GM23338 (cell line): Measurements from ENCODE around the gene LANCL3. TPM values are rescaled to one million over a fixed set of nuclear protein-coding genes. Genes with fewer than 3 reads are reported as not detected.
A peak's percentile ranks its signal among the peaks of the same experiment; 100 is the strongest.
"Not testable (repeated sequence)": the region's sequence is repeated elsewhere in the genome, so short reads cannot be mapped to it uniquely, and the experiment has no call there.

Experiments used
- ATAC-seq: fragments of 200-7000 bp; cut with Tn5 transposase; 3 replicates; pipeline ENCODE4 v1.9.1; 2020
- DNase-seq: peaks from one replicate; pipeline ENCODE4 v3.0.0-alpha.2; 2015; ENCODE audit warnings: low spot score
- H2AFZ ChIP-seq: fragments of 200-600 bp; sonication (generic); 2 replicates; pipeline ENCODE4 v1.8.0; 2016; ENCODE audit warnings: antibody characterized with exemption, mild to moderate bottlenecking, moderate library complexity
- H3F3A ChIP-seq: fragments of 200-600 bp; sonication (generic); replicated peaks from 2 replicates; pipeline ENCODE4 v1.8.0; 2017; ENCODE audit warnings: antibody characterized with exemption, mixed run types, low read depth
- H3K27ac ChIP-seq: fragments of 200-600 bp; sonication (generic); 2 replicates; pipeline ENCODE4 v1.6.1; 2016; ENCODE audit warnings: low read depth
- H3K27me3 ChIP-seq: fragments of 200-600 bp; sonication (generic); 2 replicates; pipeline ENCODE4 v1.8.0; 2016; ENCODE audit warnings: mild to moderate bottlenecking, mixed run types, moderate library complexity; ENCODE audit not compliant: insufficient read depth
- H3K36me3 ChIP-seq: fragments of 200-600 bp; sonication (generic); 2 replicates; pipeline ENCODE4 v1.8.0; 2016; ENCODE audit warnings: mild to moderate bottlenecking; ENCODE audit not compliant: insufficient read depth
- H3K4me1 ChIP-seq: fragments of 200-600 bp; sonication (generic); 2 replicates; pipeline ENCODE4 v1.8.0; 2016; ENCODE audit warnings: mild to moderate bottlenecking, moderate library complexity; ENCODE audit not compliant: insufficient read depth
- H3K4me2 ChIP-seq: fragments of 200-600 bp; sonication (generic); 2 replicates; pipeline ENCODE4 v1.7.1; 2017; ENCODE audit warnings: mixed run types
- H3K4me3 ChIP-seq: fragments of 200-600 bp; sonication (generic); 2 replicates; pipeline ENCODE4 v1.6.1; 2016; ENCODE audit warnings: mixed run types
- H3K79me2 ChIP-seq: fragments of 200-600 bp; sonication (generic); replicated peaks from 2 replicates; pipeline ENCODE4 v1.8.0; 2017; ENCODE audit warnings: mild to moderate bottlenecking; ENCODE audit not compliant: insufficient read depth
- H3K9me2 ChIP-seq: fragments of 200-600 bp; sonication (generic); 2 replicates; pipeline ENCODE4 v1.8.0; 2017; ENCODE audit not compliant: insufficient read depth
- H4K20me1 ChIP-seq: fragments of 200-600 bp; sonication (generic); replicated peaks from 2 replicates; pipeline ENCODE4 v1.8.0; 2017; ENCODE audit warnings: mild to moderate bottlenecking; ENCODE audit not compliant: insufficient read depth
- H3K27ac Mint-ChIP-seq: 2 replicates; pipeline ENCODE4 v1.8.0; 2020; ENCODE audit warnings: inconsistent platforms, mild to moderate bottlenecking, moderate library complexity, mixed read lengths
- H3K27me3 Mint-ChIP-seq: 3 replicates; pipeline ENCODE4 v1.8.0; 2022; ENCODE audit warnings: low read depth, mild to moderate bottlenecking, moderate library complexity, mixed read lengths, inconsistent platforms; ENCODE audit not compliant: insufficient read depth, poor library complexity
- H3K36me3 Mint-ChIP-seq: 3 replicates; pipeline ENCODE4 v1.8.0; 2021; ENCODE audit warnings: low read depth, mild to moderate bottlenecking, inconsistent platforms, moderate library complexity, mixed read lengths
- H3K4me1 Mint-ChIP-seq: 3 replicates; pipeline ENCODE4 v1.8.0; 2020; ENCODE audit warnings: mild to moderate bottlenecking, inconsistent platforms, mixed read lengths
- H3K4me3 Mint-ChIP-seq: 3 replicates; pipeline ENCODE4 v1.8.0; 2021; ENCODE audit warnings: moderate library complexity, mild to moderate bottlenecking, inconsistent platforms, mixed read lengths
- H3K9me3 Mint-ChIP-seq: 3 replicates; pipeline ENCODE4 v1.8.0; 2020; ENCODE audit warnings: moderate library complexity, mild to moderate bottlenecking, inconsistent platforms, mixed read lengths
- CREB1 ChIP-seq: fragments of 250-450 bp; sonication (Bioruptor Pico); IDR thresholded peaks from 2 replicates; pipeline ENCODE4 v1.5.0; 2020; ENCODE audit warnings: low read depth, mild to moderate bottlenecking, moderate library complexity
- EZH2 ChIP-seq: fragments of 200-600 bp; sonication (generic); IDR thresholded peaks from one replicate; pipeline ENCODE4 v1.8.0; 2017; ENCODE audit warnings: antibody characterized with exemption, mild to moderate bottlenecking, low read depth; ENCODE audit not compliant: unreplicated experiment
- EZH2phosphoT487 ChIP-seq: fragments of 200-600 bp; sonication (generic); IDR thresholded peaks from one replicate; pipeline ENCODE4 v1.8.1; 2018; ENCODE audit warnings: antibody characterized with exemption; ENCODE audit not compliant: unreplicated experiment
- JUNB ChIP-seq: IDR thresholded peaks from one replicate; pipeline ENCODE4 v1.6.1; 2016; ENCODE audit warnings: antibody characterized with exemption; ENCODE audit not compliant: unreplicated experiment
- NANOG ChIP-seq: IDR thresholded peaks from 2 replicates; pipeline ENCODE4 v1.6.1; 2016; ENCODE audit warnings: antibody characterized with exemption, borderline replicate concordance
- STAT1 ChIP-seq: IDR thresholded peaks from one replicate; pipeline ENCODE4 v1.6.1; 2016; ENCODE audit warnings: antibody characterized with exemption; ENCODE audit not compliant: unreplicated experiment
- ZNF331 ChIP-seq: fragments of 250-450 bp; sonication (Bioruptor Pico); IDR thresholded peaks from 2 replicates; pipeline ENCODE4 v1.5.0; 2020; ENCODE audit warnings: low read depth, mild to moderate bottlenecking, moderate library complexity
- polyA plus RNA-seq: library from polyadenylated mRNA; unstranded; fragments of >200 nt; fragmentation: Nextera tagmentation; extraction: Ambion mirVana; gene quantifications from 2 replicates; pipeline ENCODE4 v1.2.1, GENCODE V29; 2016
- total RNA-seq: library from RNA; depleted of rRNA; stranded (reverse); fragments of >200 nt; shearing (Covaris generic); gene quantifications from 2 replicates; pipeline ENCODE4 v1.2.3, GENCODE V29; 2014
- TF ChIP-seq, protein P1 (sequence below), 2 experiments: fragments of 200-600 bp in 1 of 2; sonication (generic) in 1 of 2; conservative IDR thresholded peaks; 2 replicates each; pipeline versions ENCODE4 v1.5.1 to v1.6.1; 2016 to 2017; ENCODE audit warnings: antibody characterized with exemption in 2 of 2, low read depth in 2 of 2, mild to moderate bottlenecking in 2 of 2, moderate library complexity in 1 of 2

LANCL3 gene
- total and polyA plus RNA-seq, 2 experiments from 2014 or later, result 0.11 to 1.8 TPM

DNA sequence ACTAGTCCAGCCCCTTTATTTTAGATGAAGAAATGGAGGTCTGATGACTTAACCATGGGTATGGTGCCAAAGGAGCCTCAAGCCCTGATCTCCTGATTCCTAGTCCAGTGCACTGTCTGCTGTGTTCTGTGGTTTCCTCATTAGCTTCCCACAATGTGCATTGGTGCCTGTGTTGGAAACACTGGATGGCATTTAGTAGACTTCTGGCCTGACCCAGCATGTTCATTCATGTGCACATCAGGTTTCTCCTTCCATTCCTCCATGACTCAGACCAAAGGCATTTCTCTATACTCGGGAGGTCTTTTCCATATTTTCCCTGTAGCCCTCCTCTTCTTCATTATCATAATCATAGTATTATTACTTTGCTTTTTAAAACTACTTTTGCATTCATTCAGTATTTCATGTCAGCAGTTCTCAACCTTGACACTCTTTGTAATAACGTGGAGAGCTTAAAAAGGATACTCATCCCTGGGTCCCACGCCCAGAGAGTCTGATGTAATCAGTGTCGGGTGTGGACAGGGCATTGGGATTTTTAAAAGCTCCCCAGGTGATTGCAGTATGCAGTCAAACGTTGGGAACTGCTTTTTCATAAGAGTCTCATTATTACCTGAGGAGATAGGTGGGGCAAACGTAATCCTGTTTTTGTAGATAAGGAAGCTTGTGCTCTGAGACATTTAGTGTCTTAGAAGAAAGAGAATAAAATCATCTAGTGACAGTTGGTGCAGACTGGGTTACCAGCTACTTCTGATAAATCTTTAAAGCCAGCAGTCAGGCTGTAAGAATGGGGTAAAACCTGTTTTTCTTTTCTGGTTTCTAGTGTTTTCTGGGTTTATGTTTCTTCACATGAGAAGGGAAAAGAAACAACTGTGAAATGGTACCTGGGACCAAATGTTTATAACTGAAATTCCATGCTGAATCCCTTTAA is 73.2 kb downstream of the LANCL3 start:
- DNase-seq (no peak), ATAC-seq (no peak)
- no peaks in the 10 kb centered on the region for H3K4me1 ChIP-seq
- Mint-ChIP-seq H3K27ac (no peak overlapping the region), H3K9me3 (no peaks in the 10 kb centered on the region; the same call in 2 of the 3 replicates), H3K4me3 (no peak overlapping the region), H3K4me1 (peaks cover 12% of the 10 kb centered on the region), H3K36me3 (no peaks in the 10 kb centered on the region), H3K27me3 (no peaks in the 10 kb centered on the region)
- H2AFZ ChIP-seq, result no peak overlapping the region
- no peaks in the 10 kb centered on the region for H3K36me3 ChIP-seq
- H3K4me3 ChIP-seq, result no peak overlapping the region
- H3K27me3 ChIP-seq, result no peaks in the 10 kb centered on the region
- no peaks in the 10 kb centered on the region for H3K79me2 ChIP-seq
- H3F3A ChIP-seq, result no peaks in the 10 kb centered on the region
- H3K27ac ChIP-seq, result no peak overlapping the region
- no peak for TF ChIP-seq EZH2
- TF ChIP-seq CREB1 (CRISPR knock-in tag), result no peak
- no peak for TF ChIP-seq STAT1
- TF ChIP-seq, protein P1, sequence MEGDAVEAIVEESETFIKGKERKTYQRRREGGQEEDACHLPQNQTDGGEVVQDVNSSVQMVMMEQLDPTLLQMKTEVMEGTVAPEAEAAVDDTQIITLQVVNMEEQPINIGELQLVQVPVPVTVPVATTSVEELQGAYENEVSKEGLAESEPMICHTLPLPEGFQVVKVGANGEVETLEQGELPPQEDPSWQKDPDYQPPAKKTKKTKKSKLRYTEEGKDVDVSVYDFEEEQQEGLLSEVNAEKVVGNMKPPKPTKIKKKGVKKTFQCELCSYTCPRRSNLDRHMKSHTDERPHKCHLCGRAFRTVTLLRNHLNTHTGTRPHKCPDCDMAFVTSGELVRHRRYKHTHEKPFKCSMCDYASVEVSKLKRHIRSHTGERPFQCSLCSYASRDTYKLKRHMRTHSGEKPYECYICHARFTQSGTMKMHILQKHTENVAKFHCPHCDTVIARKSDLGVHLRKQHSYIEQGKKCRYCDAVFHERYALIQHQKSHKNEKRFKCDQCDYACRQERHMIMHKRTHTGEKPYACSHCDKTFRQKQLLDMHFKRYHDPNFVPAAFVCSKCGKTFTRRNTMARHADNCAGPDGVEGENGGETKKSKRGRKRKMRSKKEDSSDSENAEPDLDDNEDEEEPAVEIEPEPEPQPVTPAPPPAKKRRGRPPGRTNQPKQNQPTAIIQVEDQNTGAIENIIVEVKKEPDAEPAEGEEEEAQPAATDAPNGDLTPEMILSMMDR (conservative IDR thresholded peaks at IDR 0.05; ENCODE audit: low read depth in 2 of 2), result no peak
- TF ChIP-seq NANOG, result no peak
- TF ChIP-seq ZNF331, result no peak
- no peak for TF ChIP-seq JUNB
- TF ChIP-seq EZH2phosphoT487, result no peak
- no peaks in the 10 kb centered on the region for H4K20me1 ChIP-seq
- H3K9me2 ChIP-seq, result no peaks in the 10 kb centered on the region
- no peak overlapping the region for H3K4me2 ChIP-seq

DNA sequence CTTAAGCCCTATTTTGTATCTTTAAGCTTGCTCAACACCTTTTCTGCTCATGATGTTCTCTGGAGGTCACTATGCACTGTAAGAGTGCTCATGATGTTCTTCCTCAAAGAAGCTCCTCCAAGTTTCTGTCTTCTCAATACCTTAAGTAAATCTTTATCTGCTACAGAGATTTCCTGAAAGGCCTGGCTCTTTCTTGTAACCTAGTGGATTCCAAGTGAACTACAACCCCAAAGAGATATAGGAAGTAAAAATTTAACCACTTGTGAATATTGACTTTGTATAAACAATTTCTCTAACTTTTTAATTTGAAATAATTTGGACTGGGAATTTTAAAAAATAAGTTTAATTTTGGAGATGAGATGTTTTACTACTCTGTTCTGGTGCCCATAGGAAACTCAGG is 74.8 kb downstream of the LANCL3 start:
- Histone ChIP-seq H3K27ac (no peak overlapping the region), H3K4me2 (no peak overlapping the region), H2AFZ (no peak overlapping the region), H4K20me1 (no peaks in the 10 kb centered on the region), H3K36me3 (no peaks in the 10 kb centered on the region), H3K79me2 (no peaks in the 10 kb centered on the region), H3K9me2 (no peaks in the 10 kb centered on the region), H3F3A (no peaks in the 10 kb centered on the region), H3K27me3 (no peaks in the 10 kb centered on the region), H3K4me1 (no peaks in the 10 kb centered on the region), H3K4me3 (no peak overlapping the region)
- peaks cover 12% of the 10 kb centered on the region; the same call in 2 of the 3 replicates for H3K4me1 Mint-ChIP-seq
- no peaks in the 10 kb centered on the region; the same call in 2 of the 3 replicates for H3K9me3 Mint-ChIP-seq
- no peak overlapping the region for H3K27ac Mint-ChIP-seq
- H3K36me3 Mint-ChIP-seq, result no peaks in the 10 kb centered on the region
- no peaks in the 10 kb centered on the region for H3K27me3 Mint-ChIP-seq
- H3K4me3 Mint-ChIP-seq, result no peak overlapping the region
- TF ChIP-seq JUNB (no peak), ZNF331 (no peak), EZH2 (no peak)
- TF ChIP-seq, protein P1 (conservative IDR thresholded peaks at IDR 0.05; ENCODE audit: low read depth in 2 of 2), result peak in 1 of 2 experiments; percentile 34; a peak in 1 of 4 replicates
- ATAC-seq, result no peak
- DNase-seq, result no peak

GRCh38 chrX:37650879-37651278 is 79.4 kb downstream of the LANCL3 start:
- not testable (repeated sequence) for H3K4me2 ChIP-seq, H2AFZ ChIP-seq, H3K36me3 ChIP-seq, H3K27ac ChIP-seq, DNase-seq, H3K9me2 ChIP-seq, H3K36me3 Mint-ChIP-seq, H3K9me3 Mint-ChIP-seq, ATAC-seq, H3K4me3 Mint-ChIP-seq, H3K79me2 ChIP-seq, H3K27ac Mint-ChIP-seq, H3F3A ChIP-seq, H3K4me3 ChIP-seq, H4K20me1 ChIP-seq, H3K27me3 ChIP-seq, H3K27me3 Mint-ChIP-seq
- H3K4me1 ChIP-seq, result peaks cover 10% of the 10 kb centered on the region; the same call in 1 of the 2 replicates
- peaks cover 16% of the 10 kb centered on the region for H3K4me1 Mint-ChIP-seq
